ENCODE data around the gene ATP9B.

ATP9B gene

DNA sequence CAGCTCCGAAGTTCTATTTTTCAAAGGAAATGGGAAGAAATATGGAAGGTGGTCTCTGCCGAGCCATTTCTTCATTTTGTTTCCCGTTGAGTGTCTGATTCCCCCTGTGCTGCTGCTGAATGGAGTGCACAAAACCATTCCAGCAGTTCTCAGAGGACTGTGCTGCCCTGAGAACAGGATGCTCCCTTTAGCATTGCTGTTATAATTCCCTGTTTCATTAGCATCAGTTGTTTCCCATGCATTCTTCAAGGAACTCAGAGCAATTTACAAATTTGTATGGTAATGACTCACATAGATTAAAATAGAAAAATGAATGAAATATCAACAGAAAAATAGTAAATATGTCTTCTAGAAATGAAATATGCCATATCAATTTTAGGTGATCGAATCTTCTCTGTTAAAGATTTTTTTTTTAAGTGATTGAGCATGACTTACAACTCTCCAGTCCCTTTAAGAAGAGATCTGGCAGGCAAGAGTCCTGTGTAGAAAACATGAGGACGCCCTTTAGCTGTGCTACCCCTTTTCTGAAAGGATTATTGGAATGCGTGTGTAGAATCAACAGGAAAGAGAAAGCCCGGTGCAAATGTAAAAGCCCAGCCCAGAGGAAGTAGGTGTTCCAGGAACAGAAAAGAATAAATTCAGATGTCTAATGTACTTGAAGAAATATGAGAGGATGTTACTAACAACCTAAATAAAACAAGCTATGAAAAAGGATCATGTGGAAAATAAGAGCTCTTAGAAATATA lies 118.5 kb downstream of the ATP9B start:
- no peak for DNase-seq (ENCODE audit: extremely low read depth, low read depth)
- no peak for TF ChIP-seq CTCF (IDR thresholded peaks at IDR 0.05; ENCODE audit: low read depth, low read length, missing control alignments)
- no peak overlapping the region for H3K4me3 ChIP-seq (replicated peaks; ENCODE audit: low read depth, low read length)

GRCh38 chr18:79191418-79191817 lies 122.2 kb downstream of the ATP9B start:
- no peak overlapping the region for H3K4me3 ChIP-seq (replicated peaks; ENCODE audit: low read depth, low read length)
- no peak for TF ChIP-seq CTCF (IDR thresholded peaks at IDR 0.05; ENCODE audit: low read depth, low read length, missing control alignments)
- no peak for DNase-seq (ENCODE audit: extremely low read depth, low read depth)

- no peak overlapping the region for H3K4me3 ChIP-seq (replicated peaks; ENCODE audit: low read depth, low read length)
- DNase-seq (ENCODE audit: extremely low read depth, low read depth): no peak
- no peak for TF ChIP-seq CTCF (IDR thresholded peaks at IDR 0.05; ENCODE audit: low read depth, low read length, missing control alignments)
Measured at GRCh38 chr18:79191956-79192355, 122.8 kb downstream of the ATP9B start.

GRCh38 chr18:79193826-79194225 lies 124.6 kb downstream of the ATP9B start:
- no peak for TF ChIP-seq CTCF (IDR thresholded peaks at IDR 0.05; ENCODE audit: low read depth, low read length, missing control alignments)
- no peak overlapping the region for H3K4me3 ChIP-seq (replicated peaks; ENCODE audit: low read depth, low read length)
- DNase-seq (ENCODE audit: extremely low read depth, low read depth): no peak

DNA sequence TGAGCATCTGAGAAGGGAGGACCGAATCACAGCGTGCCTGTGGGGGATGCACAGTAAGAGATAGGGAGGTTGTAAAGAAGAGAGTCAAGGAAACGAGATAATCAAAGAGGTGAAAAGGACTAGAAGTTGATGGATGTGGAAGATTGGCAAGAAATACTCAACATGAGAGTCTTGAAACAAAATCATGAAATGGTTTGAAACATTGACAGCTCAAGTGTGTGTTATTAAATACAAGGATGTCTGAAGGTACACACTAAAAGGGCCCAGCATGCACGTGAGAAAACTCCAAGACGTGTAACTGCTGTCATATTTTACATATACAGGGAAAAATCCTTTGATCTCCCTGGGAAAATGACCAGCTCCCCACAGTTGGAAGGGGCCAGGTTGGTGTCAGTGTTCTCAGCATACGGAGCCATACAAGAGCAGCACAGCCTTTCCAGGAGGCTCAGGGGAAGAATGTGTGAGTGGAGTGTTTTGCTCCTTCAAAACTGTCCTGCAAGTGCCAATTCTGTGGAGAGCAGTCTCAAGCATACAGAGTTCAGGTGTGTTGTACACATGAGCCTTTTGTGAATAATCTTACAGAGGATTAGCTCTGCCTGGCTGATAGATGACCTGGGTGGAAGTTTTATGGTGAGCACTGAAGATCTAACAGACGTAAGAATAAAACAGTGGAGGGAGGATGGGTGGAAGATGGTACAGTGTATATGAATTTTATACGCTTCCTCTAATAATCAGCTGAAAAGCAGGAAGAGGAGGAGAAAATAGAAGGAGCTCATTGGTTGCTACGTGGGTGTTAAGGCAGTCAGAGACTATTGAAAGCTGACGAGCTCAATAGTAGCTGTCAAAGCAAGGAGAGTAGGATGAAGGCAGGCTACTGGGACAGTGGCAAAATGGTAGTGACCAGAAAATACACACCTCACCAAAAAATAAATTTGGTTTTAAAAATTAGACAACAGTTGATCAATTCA lies 126.8 kb downstream of the ATP9B start:
- DNase-seq (ENCODE audit: extremely low read depth, low read depth): no peak
- H3K4me3 ChIP-seq (replicated peaks; ENCODE audit: low read depth, low read length): no peak overlapping the region
- TF ChIP-seq CTCF (IDR thresholded peaks at IDR 0.05; ENCODE audit: low read depth, low read length, missing control alignments): no peak

DNA sequence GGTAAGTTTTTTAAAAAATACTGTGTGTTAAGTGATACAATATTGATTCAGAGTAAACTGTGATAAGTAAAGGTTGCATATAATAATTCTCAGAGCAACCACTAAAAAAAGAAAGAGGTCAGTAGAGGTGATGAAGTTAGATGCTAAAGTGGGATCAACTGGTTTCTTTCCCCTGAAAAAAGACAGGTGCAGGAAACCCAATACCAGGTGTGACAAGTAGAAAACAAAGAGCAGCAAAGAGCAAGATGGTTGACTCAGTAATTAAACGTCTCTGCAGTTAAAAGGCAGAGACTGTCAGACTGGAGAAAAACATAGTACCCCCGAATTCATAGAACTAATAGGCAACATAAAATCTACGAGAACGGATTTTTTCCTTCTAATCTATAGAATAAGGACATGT lies 128.3 kb downstream of the ATP9B start:
- TF ChIP-seq CTCF (IDR thresholded peaks at IDR 0.05; ENCODE audit: low read depth, low read length, missing control alignments): no peak
- DNase-seq (ENCODE audit: extremely low read depth, low read depth): no peak
- no peak overlapping the region for H3K4me3 ChIP-seq (replicated peaks; ENCODE audit: low read depth, low read length)

All from HFF-Myc (cell line).